Hepatocyte (in vitro differentiated cells): Measurements from ENCODE around the gene DGCR2. TPM values are rescaled to one million over a fixed set of nuclear protein-coding genes. Genes with fewer than 3 reads are reported as not detected.

ENCODE experiments used
- DNase-seq: peaks from one replicate; pipeline ENCODE4 v3.0.0-alpha.2; 2016; ENCODE audit warnings: low spot score
- H2AFZ ChIP-seq: fragments of 200-600 bp; sonication (generic); 2 replicates; pipeline ENCODE4 v1.6.0; 2016; ENCODE audit warnings: antibody characterized with exemption, mild to moderate bottlenecking
- H3K27ac ChIP-seq: fragments of 200-600 bp; sonication (generic); 2 replicates; pipeline ENCODE4 v1.5.1; 2016; ENCODE audit warnings: mild to moderate bottlenecking
- H3K27me3 ChIP-seq: fragments of 200-600 bp; sonication (generic); 2 replicates; pipeline ENCODE4 v1.6.1; 2016
- H3K36me3 ChIP-seq: fragments of 200-600 bp; sonication (generic); replicated peaks from 2 replicates; pipeline ENCODE4 v1.5.1; 2016; ENCODE audit warnings: low read depth; ENCODE audit not compliant: insufficient read depth
- H3K4me1 ChIP-seq: fragments of 200-600 bp; sonication (generic); 2 replicates; pipeline ENCODE4 v1.5.1; 2016; ENCODE audit warnings: mild to moderate bottlenecking, moderate library complexity; ENCODE audit not compliant: insufficient read depth
- H3K4me2 ChIP-seq: fragments of 200-600 bp; sonication (generic); 2 replicates; pipeline ENCODE4 v1.6.0; 2016
- H3K4me3 ChIP-seq: fragments of 200-600 bp; sonication (generic); 2 replicates; pipeline ENCODE4 v1.5.1; 2016; ENCODE audit warnings: mild to moderate bottlenecking
- H3K79me2 ChIP-seq: fragments of 200-600 bp; sonication (generic); 2 replicates; pipeline ENCODE4 v1.6.0; 2017; ENCODE audit warnings: mild to moderate bottlenecking
- H3K9me2 ChIP-seq: fragments of 200-600 bp; sonication (generic); replicated peaks from 2 replicates; pipeline ENCODE4 v1.6.0; 2017; ENCODE audit warnings: mild to moderate bottlenecking; ENCODE audit not compliant: insufficient read depth
- H3K9me3 ChIP-seq: fragments of 200-600 bp; sonication (generic); 2 replicates; pipeline ENCODE4 v1.5.1; 2016; ENCODE audit warnings: low read depth, mild to moderate bottlenecking
- H4K20me1 ChIP-seq: fragments of 200-600 bp; sonication (generic); 2 replicates; pipeline ENCODE4 v1.6.0; 2016; ENCODE audit warnings: mild to moderate bottlenecking; ENCODE audit not compliant: insufficient read depth, poor library complexity, severe bottlenecking
- CTCF ChIP-seq: fragments of 200-600 bp; sonication (generic); IDR thresholded peaks from 2 replicates; pipeline ENCODE4 v1.5.1; 2016; ENCODE audit warnings: antibody characterized with exemption, mild to moderate bottlenecking; ENCODE audit not compliant: poor library complexity
- EZH2 ChIP-seq: fragments of 200-600 bp; sonication (generic); IDR thresholded peaks from 2 replicates; pipeline ENCODE4 v1.6.1; 2016; ENCODE audit warnings: antibody characterized with exemption, mild to moderate bottlenecking, borderline replicate concordance
- EZH2phosphoT487 ChIP-seq: fragments of 200-600 bp; sonication (generic); IDR thresholded peaks from one replicate; pipeline ENCODE4 v1.6.1; 2018; ENCODE audit warnings: antibody characterized with exemption, mild to moderate bottlenecking, low read depth, moderate library complexity; ENCODE audit not compliant: unreplicated experiment, severe bottlenecking
- WGBS: methylation state at CpG from one replicate; pipeline ENCODE4 v1.1.6; 2016; ENCODE audit warnings: low lambda C conversion rate; ENCODE audit errors: missing lambda C conversion rate; 5-methylcytosine and 5-hydroxymethylcytosine counted together
- polyA plus RNA-seq: library from polyadenylated mRNA; unstranded; fragments of >200 nt; fragmentation: Nextera tagmentation; extraction: Ambion mirVana; gene quantifications from 2 replicates; pipeline ENCODE4 v1.2.1, GENCODE V29; 2016
- total RNA-seq: library from RNA; depleted of rRNA; stranded (reverse); fragments of >200 nt; gene quantifications from 2 replicates; pipeline ENCODE4 v1.2.3, GENCODE V29; 2014

DGCR2 gene
- total and polyA plus RNA-seq, 2 experiments from 2014 or later = 61.5 to 67.2 TPM

- Histone ChIP-seq H3K9me3 (no peaks in the 10 kb centered on the region), H3K27me3 (no peaks in the 10 kb centered on the region), H3K27ac (no peak overlapping the region), H4K20me1 (peaks cover 5% of the 10 kb centered on the region), H3K36me3 (no peaks in the 10 kb centered on the region), H3K4me3 (no peak overlapping the region), H2AFZ (no peak overlapping the region), H3K4me1 (peaks cover 9% of the 10 kb centered on the region), H3K9me2 (no peaks in the 10 kb centered on the region), H3K4me2 (no peak overlapping the region), H3K79me2 (peaks cover 2% of the 10 kb centered on the region)
- 96% methylated on average over 16 of the region's 16 CpGs for WGBS
- DNase-seq = no peak
- TF ChIP-seq CTCF (no peak), EZH2phosphoT487 (no peak), EZH2 (no peak)
These were observed 63.3 kb downstream of the DGCR2 start for GRCh38 chr22:19058713-19059451.

GRCh38 chr22:19057999-19058491 is 64.2 kb downstream of the DGCR2 start:
- H3K4me3 ChIP-seq = no peak overlapping the region
- H3K36me3 ChIP-seq = no peaks in the 10 kb centered on the region
- H3K9me2 ChIP-seq = no peaks in the 10 kb centered on the region
- peaks cover 9% of the 10 kb centered on the region for H3K4me1 ChIP-seq
- H3K79me2 ChIP-seq = peaks cover 8% of the 10 kb centered on the region
- H3K27me3 ChIP-seq = no peaks in the 10 kb centered on the region
- H2AFZ ChIP-seq = no peak overlapping the region
- H3K4me2 ChIP-seq = no peak overlapping the region
- H4K20me1 ChIP-seq = peaks cover 9% of the 10 kb centered on the region
- no peak overlapping the region for H3K27ac ChIP-seq
- H3K9me3 ChIP-seq = no peaks in the 10 kb centered on the region
- TF ChIP-seq EZH2 (no peak), EZH2phosphoT487 (no peak), CTCF (no peak)
- no peak for DNase-seq
- 97% methylated on average over 4 of the region's 4 CpGs for WGBS

- no peaks in the 10 kb centered on the region for H3K36me3 ChIP-seq
- peaks cover 10% of the 10 kb centered on the region for H4K20me1 ChIP-seq
These were observed 64.7 kb downstream of the DGCR2 start for GRCh38 chr22:19057539-19057938.

More at GRCh38 chr22:19057539-19057938, 64.7 kb downstream of the DGCR2 start:
- Histone ChIP-seq H3K4me3 (no peak overlapping the region), H3K27me3 (no peaks in the 10 kb centered on the region), H3K27ac (no peak overlapping the region), H3K4me2 (no peak overlapping the region), H3K4me1 (peaks cover 7% of the 10 kb centered on the region), H3K79me2 (peaks cover 8% of the 10 kb centered on the region), H3K9me3 (no peaks in the 10 kb centered on the region), H2AFZ (no peak overlapping the region), H3K9me2 (no peaks in the 10 kb centered on the region)
- no peak for DNase-seq
- WGBS = 97% methylated on average over 8 of the region's 8 CpGs
- TF ChIP-seq CTCF (no peak), EZH2phosphoT487 (no peak), EZH2 (no peak)
